GM18526 (cell line): ENCODE measurements around the gene RAB3IL1.

Source experiments
- POLR2A ChIP-seq: IDR thresholded peaks from 3 replicates; pipeline ENCODE4 v1.6.1; 2011; ENCODE audit not compliant: insufficient read length; ENCODE audit errors: extremely low read depth

Gene RAB3IL1

GRCh38 chr11:61861634-61862033 lies 55.7 kb downstream of the RAB3IL1 start:
- no peak for TF ChIP-seq POLR2A

- TF ChIP-seq POLR2A = no peak
These were observed 57.1 kb downstream of the RAB3IL1 start for GRCh38 chr11:61860054-61860903.

- no peak for TF ChIP-seq POLR2A
These were observed 61.3 kb downstream of the RAB3IL1 start for GRCh38 chr11:61855939-61856680.

GRCh38 chr11:61854966-61855714 lies 62.2 kb downstream of the RAB3IL1 start:
- TF ChIP-seq POLR2A = no peak

- TF ChIP-seq POLR2A = no peak
These were observed 63.0 kb downstream of the RAB3IL1 start for GRCh38 chr11:61854206-61854895.

GRCh38 chr11:61853698-61854169 lies 63.6 kb downstream of the RAB3IL1 start:
- TF ChIP-seq POLR2A = no peak

- no peak for TF ChIP-seq POLR2A
These were observed 65.5 kb downstream of the RAB3IL1 start for GRCh38 chr11:61851900-61852295.

GRCh38 chr11:61851113-61851899 lies 66.1 kb downstream of the RAB3IL1 start:
- TF ChIP-seq POLR2A = no peak

GRCh38 chr11:61850687-61851086 lies 66.7 kb downstream of the RAB3IL1 start:
- no peak for TF ChIP-seq POLR2A

- TF ChIP-seq POLR2A = no peak
These were observed 68.7 kb downstream of the RAB3IL1 start for GRCh38 chr11:61848631-61849030.

- TF ChIP-seq POLR2A = no peak
These were observed 69.3 kb downstream of the RAB3IL1 start for GRCh38 chr11:61847914-61848581.
